ENCODE measurements around the gene KIAA1958. TPM values are rescaled to one million over a fixed set of nuclear protein-coding genes. Genes with fewer than 3 reads are reported as not detected.

Gene KIAA1958
- total RNA-seq, 3 donors from 2014 or later: 2.9 to 16.5 (median 11.8) TPM

- no peaks in the 10 kb centered on the region for H3K27me3 ChIP-seq
- no peak overlapping the region for H3K4me3 ChIP-seq
- no peak for DNase-seq (ENCODE audit: low spot score in 2 of 2)
- intact Hi-C loops (cut with DNase I; ENCODE audit: low total_unique reads): no loop called here
- H3K4me1 ChIP-seq: no peaks in the 10 kb centered on the region
- no peak overlapping the region for H3K27ac ChIP-seq
- no peaks in the 10 kb centered on the region for H3K36me3 ChIP-seq
- no peaks in the 10 kb centered on the region for H3K9me3 ChIP-seq
- TF ChIP-seq POLR2AphosphoS5 (IDR thresholded peaks at IDR 0.05): no peak
- no peak for TF ChIP-seq POLR2A (IDR thresholded peaks at IDR 0.05)
- TF ChIP-seq CTCF (IDR thresholded peaks at IDR 0.05): no peak
Observed at GRCh38 chr9:112623198-112623597, 136.6 kb downstream of the KIAA1958 start.

- Histone ChIP-seq H3K9me3 (no peaks in the 10 kb centered on the region), H3K4me3 (no peak overlapping the region), H3K27ac (no peak overlapping the region), H3K27me3 (no peaks in the 10 kb centered on the region), H3K36me3 (no peaks in the 10 kb centered on the region), H3K4me1 (no peaks in the 10 kb centered on the region)
- DNase-seq (ENCODE audit: low spot score in 2 of 2): no peak
- intact Hi-C loops (cut with DNase I; ENCODE audit: low total_unique reads): no loop called here
- TF ChIP-seq POLR2A (IDR thresholded peaks at IDR 0.05): no peak
- TF ChIP-seq CTCF (IDR thresholded peaks at IDR 0.05): no peak
- TF ChIP-seq POLR2AphosphoS5 (IDR thresholded peaks at IDR 0.05): no peak
Observed at GRCh38 chr9:112624711-112625707, 138.4 kb downstream of the KIAA1958 start.

GRCh38 chr9:112629671-112630485 lies 143.3 kb downstream of the KIAA1958 start:
- no peak for TF ChIP-seq POLR2A (IDR thresholded peaks at IDR 0.05)
- TF ChIP-seq CTCF (IDR thresholded peaks at IDR 0.05): no peak
- no peak for TF ChIP-seq POLR2AphosphoS5 (IDR thresholded peaks at IDR 0.05)
- no peak for DNase-seq (ENCODE audit: low spot score in 2 of 2)
- H3K27ac ChIP-seq: no peak overlapping the region
- intact Hi-C loops (cut with DNase I; ENCODE audit: low total_unique reads): no loop called here
- H3K36me3 ChIP-seq: no peaks in the 10 kb centered on the region
- no peak overlapping the region for H3K4me3 ChIP-seq
- no peaks in the 10 kb centered on the region for H3K27me3 ChIP-seq
- H3K4me1 ChIP-seq: no peaks in the 10 kb centered on the region
- no peaks in the 10 kb centered on the region for H3K9me3 ChIP-seq

GRCh38 chr9:112631313-112632070 lies 144.9 kb downstream of the KIAA1958 start:
- no peaks in the 10 kb centered on the region for H3K4me1 ChIP-seq
- no peaks in the 10 kb centered on the region for H3K9me3 ChIP-seq
- no peak overlapping the region for H3K4me3 ChIP-seq
- no peaks in the 10 kb centered on the region for H3K36me3 ChIP-seq
- no peak for DNase-seq (ENCODE audit: low spot score in 2 of 2)
- no peaks in the 10 kb centered on the region for H3K27me3 ChIP-seq
- intact Hi-C loops (cut with DNase I; ENCODE audit: low total_unique reads): no loop called here
- H3K27ac ChIP-seq: no peak overlapping the region
- TF ChIP-seq CTCF (IDR thresholded peaks at IDR 0.05) (no peak), POLR2A (IDR thresholded peaks at IDR 0.05) (no peak), POLR2AphosphoS5 (IDR thresholded peaks at IDR 0.05) (no peak)

Measured in breast epithelium (tissue), 4 donors.